ENCODE data around the gene SEM1.

SEM1 gene

GRCh38 chr7:96640054-96640453 lies 69.6 kb downstream of the SEM1 start:
- Histone ChIP-seq H3K27me3 (ENCODE audit: control insufficient read depth, insufficient read depth, low read length) (no peaks in the 10 kb centered on the region), H3K36me3 (ENCODE audit: control insufficient read depth, insufficient read depth, low read length) (no peaks in the 10 kb centered on the region), H3K4me3 (ENCODE audit: low read depth, low read length) (no peak overlapping the region), H3K9me3 (ENCODE audit: control insufficient read depth, insufficient read depth, low read depth, low read length) (no peaks in the 10 kb centered on the region), H3K9ac (ENCODE audit: low read length) (no peak overlapping the region), H3K27ac (ENCODE audit: low read depth, low read length) (no peak overlapping the region), H3K4me1 (ENCODE audit: control insufficient read depth, insufficient read depth, low read length) (no peaks in the 10 kb centered on the region)

Data from HUES6 (cell line).